Ovary (tissue), 3 donors: ENCODE data around the gene FLYWCH2.

Experiments used
- POLR2A ChIP-seq: fragments of 450-650 bp; IDR thresholded peaks from one replicate; pipeline ENCODE4 v1.6.1; 2017; ENCODE audit warnings: antibody characterized with exemption, mild to moderate bottlenecking, moderate library complexity
- TF ChIP-seq, protein P1 (sequence below), 3 donors: fragments of 450-650 bp in 2 of 3; fragments of 200-600 bp in 1 of 3; IDR thresholded peaks; one replicate each; pipeline versions ENCODE4 v1.5.1 to v1.8.0; 2016 to 2022; ENCODE audit warnings: antibody characterized with exemption in 3 of 3, mild to moderate bottlenecking in 1 of 3
- donor health status: DM: no; HTN: no; CAD: no.

DNA sequence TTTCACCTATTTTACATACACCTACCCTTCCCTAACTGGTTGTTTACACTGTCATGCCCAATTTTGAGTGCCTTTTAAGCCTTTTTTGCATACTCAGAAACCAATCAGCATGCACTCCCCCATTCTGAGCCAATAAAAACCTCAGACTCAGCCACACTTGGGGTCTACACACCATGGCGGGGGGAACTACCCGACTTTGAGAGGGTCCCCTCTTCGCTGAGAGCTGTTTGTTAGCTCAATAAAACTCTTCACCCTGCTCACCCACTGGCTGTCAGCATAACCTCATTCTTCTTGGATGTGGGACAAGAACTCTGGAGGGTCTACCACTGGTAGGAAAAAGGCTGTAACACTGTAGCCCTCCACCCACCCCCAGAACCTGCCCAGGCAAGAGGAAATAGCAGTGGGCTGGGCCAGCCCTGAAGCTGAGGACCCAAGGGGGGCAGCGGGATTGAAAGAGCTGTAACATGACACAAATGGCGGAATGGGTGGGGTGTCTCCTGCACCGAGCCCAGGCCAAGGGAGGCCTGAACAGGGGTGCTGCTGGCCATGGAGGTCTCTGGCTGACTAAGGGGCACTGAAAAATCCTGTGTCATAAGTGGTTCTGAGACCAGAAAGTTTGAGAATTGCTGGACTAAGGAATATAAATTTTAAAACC is 3.0 kb upstream of the FLYWCH2 start:
- TF ChIP-seq, protein P1, sequence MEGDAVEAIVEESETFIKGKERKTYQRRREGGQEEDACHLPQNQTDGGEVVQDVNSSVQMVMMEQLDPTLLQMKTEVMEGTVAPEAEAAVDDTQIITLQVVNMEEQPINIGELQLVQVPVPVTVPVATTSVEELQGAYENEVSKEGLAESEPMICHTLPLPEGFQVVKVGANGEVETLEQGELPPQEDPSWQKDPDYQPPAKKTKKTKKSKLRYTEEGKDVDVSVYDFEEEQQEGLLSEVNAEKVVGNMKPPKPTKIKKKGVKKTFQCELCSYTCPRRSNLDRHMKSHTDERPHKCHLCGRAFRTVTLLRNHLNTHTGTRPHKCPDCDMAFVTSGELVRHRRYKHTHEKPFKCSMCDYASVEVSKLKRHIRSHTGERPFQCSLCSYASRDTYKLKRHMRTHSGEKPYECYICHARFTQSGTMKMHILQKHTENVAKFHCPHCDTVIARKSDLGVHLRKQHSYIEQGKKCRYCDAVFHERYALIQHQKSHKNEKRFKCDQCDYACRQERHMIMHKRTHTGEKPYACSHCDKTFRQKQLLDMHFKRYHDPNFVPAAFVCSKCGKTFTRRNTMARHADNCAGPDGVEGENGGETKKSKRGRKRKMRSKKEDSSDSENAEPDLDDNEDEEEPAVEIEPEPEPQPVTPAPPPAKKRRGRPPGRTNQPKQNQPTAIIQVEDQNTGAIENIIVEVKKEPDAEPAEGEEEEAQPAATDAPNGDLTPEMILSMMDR (IDR thresholded peaks at IDR 0.05): no peak
- no peak for TF ChIP-seq POLR2A
